ENCODE measurements around the gene BTBD9.
A peak's percentile ranks its signal among the peaks of the same experiment; 100 is the strongest.

The BTBD9 gene

DNA sequence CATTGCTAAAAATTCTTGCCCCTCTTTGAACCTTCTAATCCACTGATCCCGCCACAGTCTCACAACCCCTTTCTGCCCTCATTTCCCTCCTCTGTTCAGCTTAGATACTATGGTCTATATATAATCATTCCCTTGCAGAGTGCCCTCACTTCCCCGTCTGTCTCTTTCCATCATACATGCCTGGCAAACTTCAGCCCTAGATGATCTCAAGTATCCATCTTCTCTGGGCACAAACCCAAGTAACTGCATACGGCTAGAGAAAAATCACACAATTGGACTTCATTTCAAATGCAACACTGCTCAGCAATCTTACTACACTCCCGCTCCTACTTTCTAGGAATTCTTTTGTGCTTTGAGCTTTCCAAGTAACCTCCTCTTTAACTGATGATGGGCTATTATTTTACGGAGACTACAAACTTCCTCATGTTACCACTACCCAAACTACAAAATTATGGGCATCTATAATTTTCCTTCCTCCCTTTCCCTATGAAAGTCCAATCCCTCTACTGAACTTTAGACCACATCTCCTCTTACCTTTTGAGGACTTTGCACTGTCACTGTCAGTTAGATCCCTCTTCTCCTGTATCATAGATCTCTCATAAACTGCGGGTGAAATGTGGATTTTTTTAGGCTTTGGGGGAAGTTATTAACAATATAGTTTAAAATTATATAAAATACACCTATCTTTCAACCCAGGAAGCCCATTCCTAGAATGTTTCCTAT lies 135.6 kb downstream of the BTBD9 start:
- no peak for DNase-seq

- no peak for DNase-seq
Observed at GRCh38 chr6:38503032-38503773, 136.5 kb downstream of the BTBD9 start.

DNA sequence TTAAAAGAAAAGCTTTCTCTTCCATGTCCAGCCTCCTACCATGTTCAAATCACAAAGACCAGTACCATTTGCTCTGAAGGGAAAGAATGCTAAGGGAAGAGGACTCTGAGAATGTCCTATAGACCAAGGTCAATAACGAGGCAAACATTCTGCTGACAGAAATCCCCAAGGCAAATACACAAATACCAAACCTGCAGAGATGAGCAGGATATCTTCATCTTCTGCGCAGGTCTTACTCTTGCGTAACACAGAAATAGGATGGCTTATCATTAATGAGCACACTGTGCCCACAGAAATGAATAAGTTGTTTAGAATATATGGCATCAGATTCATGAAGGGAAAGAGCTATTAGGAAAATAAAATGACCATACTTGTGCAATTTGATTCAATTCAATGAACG lies 137.3 kb downstream of the BTBD9 start:
- DNase-seq = no peak

- no peak for DNase-seq
Observed at GRCh38 chr6:38501931-38502330, 137.8 kb downstream of the BTBD9 start.

DNA sequence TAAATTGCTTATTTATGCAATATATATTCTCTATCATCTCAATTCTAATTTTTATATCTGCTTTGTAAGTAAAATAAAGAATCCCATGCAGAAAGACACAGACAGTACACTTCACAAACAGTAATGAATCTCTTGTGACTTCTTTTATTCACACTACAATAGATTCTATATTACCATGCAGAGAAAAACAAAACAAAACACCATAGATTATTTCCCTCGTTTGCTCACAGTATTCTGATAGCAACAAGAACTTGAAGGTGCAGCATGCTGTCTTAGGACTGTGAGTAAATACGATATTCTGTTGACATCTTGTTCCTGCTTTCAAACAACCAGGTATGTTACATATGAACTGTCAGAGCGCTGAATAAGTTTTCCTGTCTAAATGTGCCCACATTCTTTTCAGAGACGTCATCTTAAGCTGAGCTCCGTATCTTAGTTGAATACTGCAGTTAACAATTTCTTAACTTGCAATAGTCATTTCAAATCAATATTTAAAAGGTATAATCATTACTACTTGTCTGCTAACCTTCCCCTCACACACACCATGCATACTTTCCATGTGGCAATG lies 140.1 kb downstream of the BTBD9 start:
- DNase-seq = no peak

GRCh38 chr6:38498805-38499445 lies 140.8 kb downstream of the BTBD9 start:
- DNase-seq = no peak

DNA sequence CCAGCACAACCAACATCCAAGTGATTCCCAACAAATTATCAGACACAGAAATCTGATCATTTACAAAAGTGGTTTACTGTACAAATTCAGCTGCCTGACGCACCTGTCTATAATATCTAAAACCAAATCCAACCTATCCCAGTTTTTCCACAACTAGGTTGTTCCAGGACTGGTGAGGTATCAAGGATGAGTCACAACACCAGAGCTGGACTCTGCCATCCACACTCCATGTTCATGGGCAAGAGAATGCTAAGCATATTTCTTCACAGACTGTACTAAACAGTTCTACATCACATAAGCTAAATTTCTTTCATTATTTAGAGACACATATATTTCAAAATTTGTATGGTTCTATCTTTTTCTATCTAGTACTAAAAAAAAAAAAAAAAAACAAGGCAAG lies 141.6 kb downstream of the BTBD9 start:
- no peak for DNase-seq

DNA sequence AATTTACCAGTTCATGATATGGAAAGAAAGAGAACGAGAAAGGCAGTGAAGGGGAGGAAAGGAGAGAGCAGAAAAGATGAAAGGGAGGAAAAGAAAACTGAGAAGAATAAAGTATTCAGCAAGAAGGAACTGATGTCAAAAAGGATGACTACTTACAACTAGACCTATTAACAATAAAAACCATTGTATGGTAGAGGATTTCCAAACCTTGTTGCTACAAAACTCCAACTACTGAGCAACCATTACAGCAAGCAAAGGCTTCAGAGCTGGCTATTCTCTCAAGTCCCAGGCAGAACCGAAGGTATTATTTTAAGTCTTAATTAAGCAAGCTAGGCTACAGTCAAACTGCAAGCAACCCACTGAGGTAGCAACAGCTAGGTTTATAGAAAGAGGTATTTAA lies 142.2 kb downstream of the BTBD9 start:
- DNase-seq = no peak

- no peak for DNase-seq
Observed at GRCh38 chr6:38495922-38496635, 143.7 kb downstream of the BTBD9 start.

DNA sequence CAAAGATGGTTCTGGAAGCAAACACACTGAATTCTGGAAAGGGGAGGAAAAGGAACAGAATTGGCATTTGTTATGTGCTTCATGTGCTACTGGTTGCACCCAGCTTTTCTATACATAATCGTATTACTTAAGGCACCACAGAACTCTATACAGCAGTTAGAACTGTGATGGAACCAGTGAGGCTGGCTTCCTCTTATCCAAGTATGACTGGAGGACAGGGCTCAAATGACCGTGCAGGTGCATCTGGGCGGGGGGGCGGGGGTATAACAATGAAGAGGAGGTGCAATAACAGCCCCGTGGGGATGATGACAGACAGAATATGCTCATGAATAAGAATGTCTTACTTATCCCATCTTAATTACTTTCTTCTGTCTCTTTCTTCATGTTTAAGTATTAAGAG lies 144.2 kb downstream of the BTBD9 start:
- DNase-seq = no peak

GRCh38 chr6:38493931-38494547 lies 145.7 kb downstream of the BTBD9 start:
- peak; percentile 86 to 89 for DNase-seq

- DNase-seq = no peak
Observed at GRCh38 chr6:38492031-38492430, 147.7 kb downstream of the BTBD9 start.

DNA sequence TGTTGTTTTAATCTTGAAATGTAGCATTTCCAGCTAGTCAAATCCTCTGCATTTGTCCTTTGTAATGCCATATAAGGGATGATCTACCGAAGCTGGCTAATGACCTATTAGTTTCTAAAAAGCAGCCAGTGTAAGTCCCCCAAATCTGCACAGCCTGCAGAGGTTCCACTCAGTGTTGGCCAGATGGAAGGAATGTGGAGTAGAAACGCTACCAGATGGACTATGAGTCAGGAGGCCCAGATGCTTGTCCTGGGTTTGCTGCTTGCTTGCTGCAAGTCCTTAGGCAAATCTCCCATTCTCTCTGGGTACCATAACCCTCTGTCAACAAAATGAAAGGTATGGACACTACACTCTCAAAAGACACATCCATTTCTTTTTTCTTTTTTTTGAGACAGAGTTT lies 149.8 kb downstream of the BTBD9 start:
- no peak for DNase-seq

DNA sequence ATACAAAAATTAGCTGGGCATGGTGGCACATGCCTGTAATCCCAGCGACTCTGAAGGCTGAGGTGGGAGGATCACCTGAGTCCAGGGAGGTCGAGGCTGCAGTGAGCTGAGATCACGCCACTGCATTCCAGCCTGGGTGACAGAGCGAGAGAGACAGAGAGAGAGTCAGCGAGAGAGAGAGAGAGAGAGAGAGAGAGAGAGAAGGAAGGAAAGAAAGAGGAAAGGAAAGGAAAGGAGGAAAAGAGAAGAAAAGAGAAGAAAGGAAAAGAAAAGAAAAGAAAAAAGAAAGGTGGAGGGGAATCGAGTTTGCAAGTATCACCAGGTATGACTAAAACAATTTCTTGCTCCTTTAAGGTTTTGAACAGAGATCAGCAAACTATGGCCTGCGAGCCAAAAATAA lies 152.3 kb downstream of the BTBD9 start:
- no peak for DNase-seq

- DNase-seq = no peak
Observed at GRCh38 chr6:38485488-38485887, 154.2 kb downstream of the BTBD9 start.

- DNase-seq = no peak
Observed at GRCh38 chr6:38484656-38485055, 155.1 kb downstream of the BTBD9 start.

GRCh38 chr6:38483526-38483925 lies 156.2 kb downstream of the BTBD9 start:
- DNase-seq = no peak

DNA sequence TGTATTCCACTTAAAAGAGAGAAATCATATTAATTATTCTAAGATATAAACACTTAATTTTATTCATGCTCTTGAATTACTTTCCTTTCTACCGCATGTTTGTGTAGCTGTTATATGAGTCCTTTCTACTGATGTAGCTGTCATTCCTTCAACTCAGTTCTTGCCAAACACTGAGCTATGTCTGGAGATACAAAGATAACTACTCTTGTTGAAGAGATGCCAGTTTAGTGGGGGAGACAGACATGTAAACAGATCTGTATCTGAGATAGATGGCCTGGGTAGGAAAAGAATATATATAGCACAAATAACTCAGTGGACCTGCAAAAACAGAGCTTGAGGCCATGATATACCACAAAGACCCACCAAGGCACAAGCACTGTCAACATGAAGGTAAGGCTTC lies 157.3 kb downstream of the BTBD9 start:
- no peak for DNase-seq

GRCh38 chr6:38481851-38482250 lies 157.9 kb downstream of the BTBD9 start:
- DNase-seq = no peak

GRCh38 chr6:38481211-38481836 lies 158.4 kb downstream of the BTBD9 start:
- no peak for DNase-seq

GRCh38 chr6:38480036-38480435 lies 159.7 kb downstream of the BTBD9 start:
- no peak for DNase-seq

DNA sequence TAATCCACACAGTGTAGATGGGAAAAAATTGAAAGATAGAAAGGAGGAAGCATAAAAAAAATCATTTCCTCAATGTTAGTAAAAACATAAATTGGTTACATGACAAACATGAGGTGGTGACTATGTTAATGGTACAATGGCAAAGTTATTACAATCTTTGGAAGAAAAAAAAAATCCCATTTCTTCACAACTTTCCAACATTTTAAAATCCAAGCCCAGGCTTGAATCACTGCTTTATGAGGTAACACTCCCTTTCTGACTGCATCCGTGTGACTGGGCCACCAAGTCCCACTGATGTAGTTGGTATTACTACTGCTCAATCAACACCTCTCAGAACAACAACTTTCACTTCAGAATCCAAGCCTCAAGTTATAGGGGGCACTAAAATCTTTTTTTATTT lies 160.4 kb downstream of the BTBD9 start:
- no peak for DNase-seq
